Measurements from ENCODE around the gene WDR72.

WDR72 gene

GRCh38 chr15:53511175-53511574 is 248.3 kb downstream of the WDR72 start:
- Histone ChIP-seq H3K27me3 (ENCODE audit: control insufficient read depth, insufficient read depth, low read length) (no peaks in the 10 kb centered on the region), H3K9me3 (ENCODE audit: control insufficient read depth, low read length) (no peaks in the 10 kb centered on the region), H3K36me3 (ENCODE audit: control insufficient read depth, insufficient read depth, low read length) (no peaks in the 10 kb centered on the region), H3K4me1 (ENCODE audit: control insufficient read depth, insufficient read depth, low read length) (no peaks in the 10 kb centered on the region), H3K4me3 (ENCODE audit: low read length) (no peak overlapping the region), H3K9ac (ENCODE audit: low read length) (no peak overlapping the region)

- no peaks in the 10 kb centered on the region for H3K27me3 ChIP-seq (ENCODE audit: control insufficient read depth, insufficient read depth, low read length)
- H3K4me1 ChIP-seq (ENCODE audit: control insufficient read depth, insufficient read depth, low read length), result no peaks in the 10 kb centered on the region
- H3K4me3 ChIP-seq (ENCODE audit: low read length), result no peak overlapping the region
- no peaks in the 10 kb centered on the region for H3K36me3 ChIP-seq (ENCODE audit: control insufficient read depth, insufficient read depth, low read length)
- H3K9ac ChIP-seq (ENCODE audit: low read length), result no peak overlapping the region
- H3K9me3 ChIP-seq (ENCODE audit: control insufficient read depth, low read length), result no peaks in the 10 kb centered on the region
Observed at GRCh38 chr15:53506370-53506769, 253.1 kb downstream of the WDR72 start.

GRCh38 chr15:53498996-53499395 is 260.5 kb downstream of the WDR72 start:
- Histone ChIP-seq H3K27me3 (ENCODE audit: control insufficient read depth, insufficient read depth, low read length) (no peaks in the 10 kb centered on the region), H3K9me3 (ENCODE audit: control insufficient read depth, low read length) (no peaks in the 10 kb centered on the region), H3K4me1 (ENCODE audit: control insufficient read depth, insufficient read depth, low read length) (no peaks in the 10 kb centered on the region), H3K9ac (ENCODE audit: low read length) (no peak overlapping the region), H3K36me3 (ENCODE audit: control insufficient read depth, insufficient read depth, low read length) (no peaks in the 10 kb centered on the region), H3K4me3 (ENCODE audit: low read length) (no peak overlapping the region)

GRCh38 chr15:53490341-53490740 is 269.1 kb downstream of the WDR72 start:
- H3K9ac ChIP-seq (ENCODE audit: low read length), result no peak overlapping the region
- no peak overlapping the region for H3K4me3 ChIP-seq (ENCODE audit: low read length)
- no peaks in the 10 kb centered on the region for H3K36me3 ChIP-seq (ENCODE audit: control insufficient read depth, insufficient read depth, low read length)
- no peaks in the 10 kb centered on the region for H3K4me1 ChIP-seq (ENCODE audit: control insufficient read depth, insufficient read depth, low read length)
- H3K9me3 ChIP-seq (ENCODE audit: control insufficient read depth, low read length), result no peaks in the 10 kb centered on the region
- H3K27me3 ChIP-seq (ENCODE audit: control insufficient read depth, insufficient read depth, low read length), result no peaks in the 10 kb centered on the region

- H3K4me1 ChIP-seq (ENCODE audit: control insufficient read depth, insufficient read depth, low read length), result no peaks in the 10 kb centered on the region
- H3K36me3 ChIP-seq (ENCODE audit: control insufficient read depth, insufficient read depth, low read length), result no peaks in the 10 kb centered on the region
- no peak overlapping the region for H3K4me3 ChIP-seq (ENCODE audit: low read length)
- H3K27me3 ChIP-seq (ENCODE audit: control insufficient read depth, insufficient read depth, low read length), result no peaks in the 10 kb centered on the region
- H3K9me3 ChIP-seq (ENCODE audit: control insufficient read depth, low read length), result no peaks in the 10 kb centered on the region
- H3K9ac ChIP-seq (ENCODE audit: low read length), result no peak overlapping the region
Observed at GRCh38 chr15:53482055-53482454, 277.4 kb downstream of the WDR72 start.

GRCh38 chr15:53477981-53478766 is 281.3 kb downstream of the WDR72 start:
- Histone ChIP-seq H3K27me3 (ENCODE audit: control insufficient read depth, insufficient read depth, low read length) (no peaks in the 10 kb centered on the region), H3K36me3 (ENCODE audit: control insufficient read depth, insufficient read depth, low read length) (no peaks in the 10 kb centered on the region), H3K4me1 (ENCODE audit: control insufficient read depth, insufficient read depth, low read length) (no peaks in the 10 kb centered on the region), H3K4me3 (ENCODE audit: low read length) (no peak overlapping the region), H3K9ac (ENCODE audit: low read length) (no peak overlapping the region), H3K9me3 (ENCODE audit: control insufficient read depth, low read length) (no peaks in the 10 kb centered on the region)

GRCh38 chr15:53473886-53474285 is 285.6 kb downstream of the WDR72 start:
- Histone ChIP-seq H3K36me3 (ENCODE audit: control insufficient read depth, insufficient read depth, low read length) (no peaks in the 10 kb centered on the region), H3K9ac (ENCODE audit: low read length) (no peak overlapping the region), H3K27me3 (ENCODE audit: control insufficient read depth, insufficient read depth, low read length) (no peaks in the 10 kb centered on the region), H3K4me3 (ENCODE audit: low read length) (no peak overlapping the region), H3K9me3 (ENCODE audit: control insufficient read depth, low read length) (no peaks in the 10 kb centered on the region), H3K4me1 (ENCODE audit: control insufficient read depth, insufficient read depth, low read length) (no peaks in the 10 kb centered on the region)

GRCh38 chr15:53473435-53473834 is 286.0 kb downstream of the WDR72 start:
- Histone ChIP-seq H3K9me3 (ENCODE audit: control insufficient read depth, low read length) (no peaks in the 10 kb centered on the region), H3K9ac (ENCODE audit: low read length) (no peak overlapping the region), H3K4me1 (ENCODE audit: control insufficient read depth, insufficient read depth, low read length) (no peaks in the 10 kb centered on the region), H3K27me3 (ENCODE audit: control insufficient read depth, insufficient read depth, low read length) (no peaks in the 10 kb centered on the region), H3K4me3 (ENCODE audit: low read length) (no peak overlapping the region), H3K36me3 (ENCODE audit: control insufficient read depth, insufficient read depth, low read length) (no peaks in the 10 kb centered on the region)

GRCh38 chr15:53472883-53473282 is 286.6 kb downstream of the WDR72 start:
- Histone ChIP-seq H3K9ac (ENCODE audit: low read length) (no peak overlapping the region), H3K4me1 (ENCODE audit: control insufficient read depth, insufficient read depth, low read length) (no peaks in the 10 kb centered on the region), H3K36me3 (ENCODE audit: control insufficient read depth, insufficient read depth, low read length) (no peaks in the 10 kb centered on the region), H3K9me3 (ENCODE audit: control insufficient read depth, low read length) (no peaks in the 10 kb centered on the region), H3K4me3 (ENCODE audit: low read length) (no peak overlapping the region), H3K27me3 (ENCODE audit: control insufficient read depth, insufficient read depth, low read length) (no peaks in the 10 kb centered on the region)

GRCh38 chr15:53472210-53472609 is 287.3 kb downstream of the WDR72 start:
- Histone ChIP-seq H3K9me3 (ENCODE audit: control insufficient read depth, low read length) (no peaks in the 10 kb centered on the region), H3K9ac (ENCODE audit: low read length) (no peak overlapping the region), H3K27me3 (ENCODE audit: control insufficient read depth, insufficient read depth, low read length) (no peaks in the 10 kb centered on the region), H3K4me3 (ENCODE audit: low read length) (no peak overlapping the region), H3K36me3 (ENCODE audit: control insufficient read depth, insufficient read depth, low read length) (no peaks in the 10 kb centered on the region), H3K4me1 (ENCODE audit: control insufficient read depth, insufficient read depth, low read length) (no peaks in the 10 kb centered on the region)

GRCh38 chr15:53470743-53471142 is 288.7 kb downstream of the WDR72 start:
- Histone ChIP-seq H3K36me3 (ENCODE audit: control insufficient read depth, insufficient read depth, low read length) (no peaks in the 10 kb centered on the region), H3K4me3 (ENCODE audit: low read length) (no peak overlapping the region), H3K27me3 (ENCODE audit: control insufficient read depth, insufficient read depth, low read length) (no peaks in the 10 kb centered on the region), H3K9ac (ENCODE audit: low read length) (no peak overlapping the region), H3K9me3 (ENCODE audit: control insufficient read depth, low read length) (no peaks in the 10 kb centered on the region), H3K4me1 (ENCODE audit: control insufficient read depth, insufficient read depth, low read length) (no peaks in the 10 kb centered on the region)

- Histone ChIP-seq H3K4me1 (ENCODE audit: control insufficient read depth, insufficient read depth, low read length) (no peaks in the 10 kb centered on the region), H3K36me3 (ENCODE audit: control insufficient read depth, insufficient read depth, low read length) (no peaks in the 10 kb centered on the region), H3K27me3 (ENCODE audit: control insufficient read depth, insufficient read depth, low read length) (no peaks in the 10 kb centered on the region), H3K4me3 (ENCODE audit: low read length) (no peak overlapping the region), H3K9ac (ENCODE audit: low read length) (no peak overlapping the region), H3K9me3 (ENCODE audit: control insufficient read depth, low read length) (no peaks in the 10 kb centered on the region)
Observed at GRCh38 chr15:53469422-53469821, 290.0 kb downstream of the WDR72 start.

All from mucosa of stomach (tissue), 1 donor.